Muscle of arm (tissue), 12 donors: ENCODE measurements around the gene OGFOD3. TPM values are rescaled to one million over a fixed set of nuclear protein-coding genes. Genes with fewer than 3 reads are reported as not detected.

Experiments
- DNase-seq: peaks from one replicate; pipeline ENCODE4 v3.0.0-alpha.2; 2013
- polyA plus RNA-seq, 12 donors: library from polyadenylated mRNA; unstranded; fragments of 120-200 nt; gene quantifications; one replicate each; pipeline ENCODE4 v1.2.1, GENCODE V29; 2013; ENCODE audit not compliant: insufficient read length in 12 of 12

The OGFOD3 gene
- polyA plus RNA-seq, 12 donors = 13.4 to 25.1 (median 18.5) TPM; not detected in 1

GRCh38 chr17:82449883-82450356, 31.5 kb upstream of the OGFOD3 start:
- DNase-seq = no peak

- no peak for DNase-seq
Observed at GRCh38 chr17:82449131-82449882, 30.9 kb upstream of the OGFOD3 start.

- DNase-seq = no peak
Observed at GRCh38 chr17:82447876-82448275, 29.5 kb upstream of the OGFOD3 start.

GRCh38 chr17:82446649-82447048, 28.3 kb upstream of the OGFOD3 start:
- no peak for DNase-seq

GRCh38 chr17:82446124-82446523, 27.7 kb upstream of the OGFOD3 start:
- DNase-seq = no peak

- DNase-seq = no peak
Observed at GRCh38 chr17:82445542-82445941, 27.2 kb upstream of the OGFOD3 start.

- no peak for DNase-seq
Observed at GRCh38 chr17:82444941-82445521, 26.6 kb upstream of the OGFOD3 start.

- DNase-seq = no peak
Observed at GRCh38 chr17:82444284-82444893, 26.0 kb upstream of the OGFOD3 start.

- DNase-seq = no peak
Observed at GRCh38 chr17:82443465-82444283, 25.3 kb upstream of the OGFOD3 start.

GRCh38 chr17:82442643-82443464, 24.5 kb upstream of the OGFOD3 start:
- DNase-seq = no peak

GRCh38 chr17:82441691-82442487, 23.5 kb upstream of the OGFOD3 start:
- DNase-seq = no peak

GRCh38 chr17:82440991-82441627, 22.7 kb upstream of the OGFOD3 start:
- DNase-seq = no peak

- DNase-seq = no peak
Observed at GRCh38 chr17:82440469-82440981, 22.1 kb upstream of the OGFOD3 start.

- no peak for DNase-seq
Observed at GRCh38 chr17:82439829-82440365, 21.5 kb upstream of the OGFOD3 start.

- DNase-seq = no peak
Observed at GRCh38 chr17:82439194-82439828, 20.9 kb upstream of the OGFOD3 start.

GRCh38 chr17:82438401-82439193, 20.2 kb upstream of the OGFOD3 start:
- no peak for DNase-seq

GRCh38 chr17:82437325-82437668, 18.9 kb upstream of the OGFOD3 start:
- no peak for DNase-seq
